ENCODE results near the gene NAP1L1. TPM values are rescaled to one million over a fixed set of nuclear protein-coding genes. Genes with fewer than 3 reads are reported as not detected.

NAP1L1 gene
- total RNA-seq, 1 experiment from 2014 or later = 620 TPM

GRCh38 chr12:76040461-76040860 is 44.0 kb downstream of the NAP1L1 start:
- no TSS peak for BruUV-seq (replicated peaks)

GRCh38 chr12:76038176-76038575 is 46.3 kb downstream of the NAP1L1 start:
- intact Hi-C loops (cut with micrococcal nuclease; ENCODE audit: unreplicated experiment) = no loop called here
- ChIA-PET POLR2A (interaction anchor here (0.6 kb wide), 1 partner anchor 13 kb away, joined by 8 read pairs; no protein-coding TSS in a partner anchor), CTCF (no interaction called here)
- peaks cover 68% of the 10 kb centered on the region for H3K4me1 ChIP-seq (ENCODE audit: control insufficient read depth, insufficient read depth, low read length)
- TF ChIP-seq POLR2AphosphoS5 (IDR thresholded peaks at IDR 0.05; ENCODE audit: low read depth, low read length) (0 out of 2 replicates have a peak, but pooled peaks have one; percentile 38), CTCF (IDR thresholded peaks at IDR 0.05) (no peak)
- H3K27ac ChIP-seq (ENCODE audit: low read length) = peak overlapping the region; percentile 100
- H3K36me3 ChIP-seq (ENCODE audit: control insufficient read depth, insufficient read depth, low read length) = peaks cover 4% of the 10 kb centered on the region; the same call in 1 of the 2 replicates
- DNase-seq (ENCODE audit: low read depth, low spot score) = no peak
- no peak for ATAC-seq
- H3K9me3 ChIP-seq (ENCODE audit: control insufficient read depth, insufficient read depth, low read depth, low read length) = no peaks in the 10 kb centered on the region
- no TSS peak for BruUV-seq (replicated peaks)
- H3K4me3 ChIP-seq (ENCODE audit: low read depth in 2 of 2, low read length in 2 of 2) = no peak overlapping the region
- H3K27me3 ChIP-seq (ENCODE audit: control insufficient read depth, insufficient read depth, low read length) = no peaks in the 10 kb centered on the region
- in situ Hi-C loops (cut with HindIII; ENCODE audit: low pct_unique_long_range_greater_than_20kb, low sequenced_read_pairs) = no loop called here

More at GRCh38 chr12:76040461-76040860, 44.0 kb downstream of the NAP1L1 start:
- in situ Hi-C loops (cut with HindIII; ENCODE audit: low pct_unique_long_range_greater_than_20kb, low sequenced_read_pairs) = no loop called here
- no peaks in the 10 kb centered on the region for H3K9me3 ChIP-seq (ENCODE audit: control insufficient read depth, insufficient read depth, low read depth, low read length)
- H3K27ac ChIP-seq (ENCODE audit: low read length) = no peak overlapping the region
- no peak overlapping the region for H3K4me3 ChIP-seq (ENCODE audit: low read depth in 2 of 2, low read length in 2 of 2)
- no peaks in the 10 kb centered on the region for H3K27me3 ChIP-seq (ENCODE audit: control insufficient read depth, insufficient read depth, low read length)
- H3K4me1 ChIP-seq (ENCODE audit: control insufficient read depth, insufficient read depth, low read length) = peaks cover 48% of the 10 kb centered on the region
- POLR2A ChIA-PET = interaction anchor here (0.6 kb wide), 1 partner anchor 14 kb away, joined by 3 read pairs; no protein-coding TSS in a partner anchor
- CTCF ChIA-PET = interaction anchor here (0.5 kb wide), 1 partner anchor 11 kb away, joined by 8 read pairs; no protein-coding TSS in a partner anchor
- peaks cover 15% of the 10 kb centered on the region for H3K36me3 ChIP-seq (ENCODE audit: control insufficient read depth, insufficient read depth, low read length)
- no peak for ATAC-seq
- intact Hi-C loops (cut with micrococcal nuclease; ENCODE audit: unreplicated experiment) = no loop called here
- no peak for DNase-seq (ENCODE audit: low read depth, low spot score)
- TF ChIP-seq CTCF (IDR thresholded peaks at IDR 0.05) = no peak
- TF ChIP-seq REST (IDR thresholded peaks at IDR 0.05; ENCODE audit: insufficient read depth in 1 of 2, low read depth in 2 of 2, low read length in 1 of 2) = no peak
- TF ChIP-seq TCF7L2 (IDR thresholded peaks at IDR 0.05; ENCODE audit: low read depth, low read length) = no peak
- TF ChIP-seq POLR2AphosphoS5 (IDR thresholded peaks at IDR 0.05; ENCODE audit: low read depth, low read length) = no peak; the same call in 1 of the 2 replicates
- no peak for TF ChIP-seq SIN3A (IDR thresholded peaks at IDR 0.05; ENCODE audit: borderline replicate concordance, insufficient read depth, low read depth, low read length)

Data from Panc1 (cell line).